ENCODE results near the gene CEP57L1.
"Not testable (repeated sequence)": the region's sequence is repeated elsewhere in the genome, so short reads cannot be mapped to it uniquely, and the experiment has no call there.

Gene CEP57L1

GRCh38 chr6:109179507-109179906 is 84.2 kb downstream of the CEP57L1 start:
- no peak for FAIRE-seq

- FAIRE-seq: no peak
Measured at GRCh38 chr6:109182578-109182977, 87.3 kb downstream of the CEP57L1 start.

GRCh38 chr6:109183109-109183650 is 87.9 kb downstream of the CEP57L1 start:
- no peak for FAIRE-seq

- no peak for FAIRE-seq
Measured at GRCh38 chr6:109184638-109185037, 89.3 kb downstream of the CEP57L1 start.

- no peak for FAIRE-seq
Measured at GRCh38 chr6:109186012-109186411, 90.7 kb downstream of the CEP57L1 start.

GRCh38 chr6:109187399-109188114 is 92.2 kb downstream of the CEP57L1 start:
- peak; percentile 82 for FAIRE-seq

- FAIRE-seq: no peak
Measured at GRCh38 chr6:109188115-109188411, 92.8 kb downstream of the CEP57L1 start.

GRCh38 chr6:109191368-109191767 is 96.1 kb downstream of the CEP57L1 start:
- FAIRE-seq: not testable (repeated sequence)

GRCh38 chr6:109192865-109193264 is 97.6 kb downstream of the CEP57L1 start:
- FAIRE-seq: no peak

- no peak for FAIRE-seq
Measured at GRCh38 chr6:109194880-109195279, 99.6 kb downstream of the CEP57L1 start.

- no peak for FAIRE-seq
Measured at GRCh38 chr6:109197061-109197460, 101.8 kb downstream of the CEP57L1 start.

GRCh38 chr6:109202409-109203264 is 107.3 kb downstream of the CEP57L1 start:
- no peak for FAIRE-seq

GRCh38 chr6:109204511-109204910 is 109.2 kb downstream of the CEP57L1 start:
- no peak for FAIRE-seq

- FAIRE-seq: no peak
Measured at GRCh38 chr6:109212683-109213082, 117.4 kb downstream of the CEP57L1 start.
